Mesenteric fat pad (tissue), 1 donor: ENCODE measurements around the gene LHFPL2. TPM values are rescaled to one million over a fixed set of nuclear protein-coding genes. Genes with fewer than 3 reads are reported as not detected.

Experiments used
- DNase-seq: peaks from one replicate; pipeline ENCODE4 v3.0.0-alpha.2; 2020; ENCODE audit warnings: low spot score
- total RNA-seq: library from RNA; stranded (reverse); fragmentation: NEBNext Ultra II Directional; extraction: Animal tissue kit (Norgen Biotek cat#: 25700); gene quantifications from one replicate; pipeline ENCODE4 v1.2.1, GENCODE V29; 2021
- donor health status: DM: yes; HTN: yes; CAD: no.

LHFPL2 gene
- total RNA-seq, 1 donor from 2014 or later, result 76.0 TPM

- DNase-seq, result no peak
Observed at GRCh38 chr5:78600687-78601414, 47.7 kb downstream of the LHFPL2 start.

GRCh38 chr5:78598973-78599372 is 49.6 kb downstream of the LHFPL2 start:
- DNase-seq, result no peak

- DNase-seq, result no peak
Observed at GRCh38 chr5:78597974-78598371, 50.6 kb downstream of the LHFPL2 start.

- no peak for DNase-seq
Observed at GRCh38 chr5:78597068-78597973, 51.3 kb downstream of the LHFPL2 start.

- no peak for DNase-seq
Observed at GRCh38 chr5:78595458-78595921, 53.1 kb downstream of the LHFPL2 start.

- no peak for DNase-seq
Observed at GRCh38 chr5:78594610-78595457, 53.7 kb downstream of the LHFPL2 start.

- DNase-seq, result no peak
Observed at GRCh38 chr5:78594021-78594420, 54.6 kb downstream of the LHFPL2 start.

GRCh38 chr5:78593465-78593864 is 55.1 kb downstream of the LHFPL2 start:
- DNase-seq, result no peak

GRCh38 chr5:78592735-78593386 is 55.7 kb downstream of the LHFPL2 start:
- DNase-seq, result no peak

GRCh38 chr5:78591972-78592700 is 56.4 kb downstream of the LHFPL2 start:
- DNase-seq, result no peak

- DNase-seq, result no peak
Observed at GRCh38 chr5:78591138-78591612, 57.4 kb downstream of the LHFPL2 start.

GRCh38 chr5:78589923-78590322 is 58.6 kb downstream of the LHFPL2 start:
- no peak for DNase-seq

GRCh38 chr5:78588507-78588906 is 60.1 kb downstream of the LHFPL2 start:
- DNase-seq, result no peak

GRCh38 chr5:78587775-78588291 is 60.7 kb downstream of the LHFPL2 start:
- no peak for DNase-seq

- DNase-seq, result no peak
Observed at GRCh38 chr5:78587081-78587774, 61.3 kb downstream of the LHFPL2 start.

- DNase-seq, result no peak
Observed at GRCh38 chr5:78586251-78586650, 62.3 kb downstream of the LHFPL2 start.

- no peak for DNase-seq
Observed at GRCh38 chr5:78578015-78578414, 70.6 kb downstream of the LHFPL2 start.

GRCh38 chr5:78577071-78577807 is 71.3 kb downstream of the LHFPL2 start:
- DNase-seq, result no peak
